ENCODE data around the gene KIAA1958.
"Not testable (repeated sequence)": the region's sequence is repeated elsewhere in the genome, so short reads cannot be mapped to it uniquely, and the experiment has no call there.

The KIAA1958 gene

GRCh38 chr9:112574008-112574407 is 87.4 kb downstream of the KIAA1958 start:
- in situ Hi-C loops (cut with HindIII; ENCODE audit: low pct_unique_long_range_greater_than_20kb, low sequenced_read_pairs) = no loop called here
- no peak for TF ChIP-seq JUND (IDR thresholded peaks at IDR 0.05; ENCODE audit: low read depth)
- no peak for DNase-seq (ENCODE audit: low read depth in 1 of 2, low spot score in 1 of 2)

GRCh38 chr9:112575107-112575506 is 88.5 kb downstream of the KIAA1958 start:
- no peak for DNase-seq (ENCODE audit: low read depth in 1 of 2, low spot score in 1 of 2)
- in situ Hi-C loops (cut with HindIII; ENCODE audit: low pct_unique_long_range_greater_than_20kb, low sequenced_read_pairs) = no loop called here
- TF ChIP-seq JUND (IDR thresholded peaks at IDR 0.05; ENCODE audit: low read depth) = no peak

GRCh38 chr9:112581469-112582176 is 95.0 kb downstream of the KIAA1958 start:
- in situ Hi-C loops (cut with HindIII; ENCODE audit: low pct_unique_long_range_greater_than_20kb, low sequenced_read_pairs) = no loop called here
- DNase-seq (ENCODE audit: low read depth in 1 of 2, low spot score in 1 of 2) = no peak
- no peak for TF ChIP-seq JUND (IDR thresholded peaks at IDR 0.05; ENCODE audit: low read depth)

GRCh38 chr9:112582371-112583262 is 96.0 kb downstream of the KIAA1958 start:
- no peak for DNase-seq (ENCODE audit: low read depth in 1 of 2, low spot score in 1 of 2)
- in situ Hi-C loops (cut with HindIII; ENCODE audit: low pct_unique_long_range_greater_than_20kb, low sequenced_read_pairs) = no loop called here
- TF ChIP-seq JUND (IDR thresholded peaks at IDR 0.05; ENCODE audit: low read depth) = no peak

- no peak for TF ChIP-seq JUND (IDR thresholded peaks at IDR 0.05; ENCODE audit: low read depth)
- in situ Hi-C loops (cut with HindIII; ENCODE audit: low pct_unique_long_range_greater_than_20kb, low sequenced_read_pairs) = no loop called here
- no peak for DNase-seq (ENCODE audit: low read depth in 1 of 2, low spot score in 1 of 2)
These were observed 100.0 kb downstream of the KIAA1958 start for GRCh38 chr9:112586599-112587155.

GRCh38 chr9:112591875-112592274 is 105.2 kb downstream of the KIAA1958 start:
- DNase-seq (ENCODE audit: low read depth in 1 of 2, low spot score in 1 of 2); in situ Hi-C loops (cut with HindIII; ENCODE audit: low pct_unique_long_range_greater_than_20kb, low sequenced_read_pairs): not testable (repeated sequence)

- no peak for DNase-seq (ENCODE audit: low read depth in 1 of 2, low spot score in 1 of 2)
- no peak for TF ChIP-seq JUND (IDR thresholded peaks at IDR 0.05; ENCODE audit: low read depth)
These were observed 113.1 kb downstream of the KIAA1958 start for GRCh38 chr9:112599732-112600131.

GRCh38 chr9:112601636-112602035 is 115.0 kb downstream of the KIAA1958 start:
- in situ Hi-C loops (cut with HindIII; ENCODE audit: low pct_unique_long_range_greater_than_20kb, low sequenced_read_pairs) = no loop called here
- no peak for TF ChIP-seq JUND (IDR thresholded peaks at IDR 0.05; ENCODE audit: low read depth)

More at GRCh38 chr9:112599732-112600131, 113.1 kb downstream of the KIAA1958 start:
- in situ Hi-C loops (cut with HindIII; ENCODE audit: low pct_unique_long_range_greater_than_20kb, low sequenced_read_pairs) = no loop called here

GRCh38 chr9:112604790-112605189 is 118.2 kb downstream of the KIAA1958 start:
- in situ Hi-C loops (cut with HindIII; ENCODE audit: low pct_unique_long_range_greater_than_20kb, low sequenced_read_pairs) = no loop called here
- no peak for DNase-seq (ENCODE audit: low read depth in 1 of 2, low spot score in 1 of 2)
- no peak for TF ChIP-seq JUND (IDR thresholded peaks at IDR 0.05; ENCODE audit: low read depth)

More at GRCh38 chr9:112601636-112602035, 115.0 kb downstream of the KIAA1958 start:
- no peak for DNase-seq (ENCODE audit: low read depth in 1 of 2, low spot score in 1 of 2)

GRCh38 chr9:112605518-112605917 is 118.9 kb downstream of the KIAA1958 start:
- TF ChIP-seq JUND (IDR thresholded peaks at IDR 0.05; ENCODE audit: low read depth) = no peak
- in situ Hi-C loops (cut with HindIII; ENCODE audit: low pct_unique_long_range_greater_than_20kb, low sequenced_read_pairs) = no loop called here
- no peak for DNase-seq (ENCODE audit: low read depth in 1 of 2, low spot score in 1 of 2)

GRCh38 chr9:112605963-112606699 is 119.5 kb downstream of the KIAA1958 start:
- TF ChIP-seq JUND (IDR thresholded peaks at IDR 0.05; ENCODE audit: low read depth) = no peak
- DNase-seq (ENCODE audit: low read depth in 1 of 2, low spot score in 1 of 2) = no peak
- in situ Hi-C loops (cut with HindIII; ENCODE audit: low pct_unique_long_range_greater_than_20kb, low sequenced_read_pairs) = no loop called here

- DNase-seq (ENCODE audit: low read depth in 1 of 2, low spot score in 1 of 2) = no peak
- in situ Hi-C loops (cut with HindIII; ENCODE audit: low pct_unique_long_range_greater_than_20kb, low sequenced_read_pairs) = no loop called here
- TF ChIP-seq JUND (IDR thresholded peaks at IDR 0.05; ENCODE audit: low read depth) = no peak
These were observed 122.2 kb downstream of the KIAA1958 start for GRCh38 chr9:112608851-112609250.
